Measurements from ENCODE around the gene PRUNE1. TPM values are rescaled to one million over a fixed set of nuclear protein-coding genes. Genes with fewer than 3 reads are reported as not detected.

The PRUNE1 gene, protein sequence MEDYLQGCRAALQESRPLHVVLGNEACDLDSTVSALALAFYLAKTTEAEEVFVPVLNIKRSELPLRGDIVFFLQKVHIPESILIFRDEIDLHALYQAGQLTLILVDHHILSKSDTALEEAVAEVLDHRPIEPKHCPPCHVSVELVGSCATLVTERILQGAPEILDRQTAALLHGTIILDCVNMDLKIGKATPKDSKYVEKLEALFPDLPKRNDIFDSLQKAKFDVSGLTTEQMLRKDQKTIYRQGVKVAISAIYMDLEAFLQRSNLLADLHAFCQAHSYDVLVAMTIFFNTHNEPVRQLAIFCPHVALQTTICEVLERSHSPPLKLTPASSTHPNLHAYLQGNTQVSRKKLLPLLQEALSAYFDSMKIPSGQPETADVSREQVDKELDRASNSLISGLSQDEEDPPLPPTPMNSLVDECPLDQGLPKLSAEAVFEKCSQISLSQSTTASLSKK
- polyA plus RNA-seq, result 10 to 100 TPM; 15.1 to 31.6 (median 15.6) TPM
- long read RNA-seq, donor 1, result 0 reads
- long read RNA-seq, donor 2, partial matches to known transcripts, result 0 of 4 reads
- long read RNA-seq, donor 2, other reads (novel, unspliced or antisense), result 0 of 4 reads
- long read RNA-seq, donor 3, partial matches to known transcripts, result 0 of 2 reads
- long read RNA-seq, donor 3, other reads (novel, unspliced or antisense), result 0 of 2 reads
- long read RNA-seq, donor 4, partial matches to known transcripts, result 0 of 1 reads
- long read RNA-seq, donor 4, other reads (novel, unspliced or antisense), result 0 of 1 reads
- long read RNA-seq, donor 5, result 0 reads
- long read RNA-seq, donor 6, partial matches to known transcripts, result 0 of 4 reads
- long read RNA-seq, donor 6, other reads (novel, unspliced or antisense), result 0 of 4 reads
- long read RNA-seq, donor 7, result 0 reads
- long read RNA-seq, donor 8, result 0 reads
- long read RNA-seq, donor 9, partial matches to known transcripts, result 0 of 1 reads
- long read RNA-seq, donor 9, other reads (novel, unspliced or antisense), result 0 of 1 reads
- long read RNA-seq, donor 10, result 0 reads

GRCh38 chr1:151008244-151009205 is at the start of gene PRUNE1:
Gene PRUNE1, plus strand, starts transcription at chr1:151008449. Its CDS starts 184 bp downstream, at chr1:151008633.
- WGBS, 3 donors, result 0 to 1% (median 1%) methylated on average over 62 to 69 of the region's 69 CpGs
- peak; percentile 97 to 99 for DNase-seq

DNA sequence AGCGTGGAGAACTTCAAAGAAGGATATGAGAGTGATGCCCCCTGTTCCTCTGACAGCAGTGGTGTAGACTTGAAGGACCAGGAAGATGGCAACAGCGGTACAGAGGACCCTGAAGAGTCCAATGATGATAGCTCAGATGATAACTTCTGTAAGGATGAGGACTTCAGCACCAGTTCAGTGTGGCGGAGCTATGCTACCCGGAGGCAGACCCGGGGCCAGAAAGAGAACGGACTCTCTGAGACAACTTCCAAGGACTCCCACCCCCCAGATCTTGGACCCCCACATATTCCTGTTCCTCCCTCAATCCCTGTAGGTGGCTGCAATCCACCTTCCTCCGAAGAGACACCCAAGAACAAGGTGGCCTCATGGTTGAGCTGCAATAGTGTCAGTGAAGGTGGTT is 47.6 kb upstream of the PRUNE1 start:
- no peak for DNase-seq
- H3K27me3 ChIP-seq (ENCODE audit: control insufficient read depth in 3 of 3, insufficient read depth in 3 of 3, low read length in 3 of 3), result no peaks in the 10 kb centered on the region
- 97 to 99% (median 99%) methylated on average over 7 of the region's 7 CpGs for WGBS, 3 donors
- no peaks in the 10 kb centered on the region for H3K9me3 ChIP-seq (ENCODE audit: control insufficient read depth in 2 of 2, insufficient read depth in 1 of 2, low read depth in 1 of 2, low read length in 1 of 2)
- no peak overlapping the region for H3K4me3 ChIP-seq (ENCODE audit: low read depth in 1 of 3, low read length in 3 of 3)
- no peak for FAIRE-seq
- H3K27ac ChIP-seq (ENCODE audit: low read depth in 1 of 3, low read length in 2 of 3), result no peak overlapping the region
- H3K36me3 ChIP-seq (ENCODE audit: control insufficient read depth in 3 of 3, insufficient read depth in 2 of 3, low read depth in 1 of 3, low read length in 3 of 3), result peaks cover 21 to 74% (median 31%) of the 10 kb centered on the region in 3 donors
- no peaks in the 10 kb centered on the region for H3K4me1 ChIP-seq (ENCODE audit: control insufficient read depth in 3 of 3, insufficient read depth in 2 of 3, low read depth in 1 of 3, low read length in 2 of 3)

More at GRCh38 chr1:151008244-151009205, at the start of gene PRUNE1:
- Histone ChIP-seq H3K4me3 (ENCODE audit: low read depth in 1 of 3, low read length in 3 of 3) (peak within 1 kb of the TSS; percentile 73 to 95 (median 90)), H3K9me3 (ENCODE audit: control insufficient read depth in 2 of 2, insufficient read depth in 1 of 2, low read depth in 1 of 2, low read length in 1 of 2) (no peaks in the 10 kb centered on the region), H3K27ac (ENCODE audit: low read depth in 1 of 3, low read length in 2 of 3) (peak within 1 kb of the TSS; percentile 88 to 94 (median 88)), H3K27me3 (ENCODE audit: control insufficient read depth in 3 of 3, insufficient read depth in 3 of 3, low read length in 3 of 3) (no peaks in the 10 kb centered on the region), H3K36me3 (ENCODE audit: control insufficient read depth in 3 of 3, insufficient read depth in 2 of 3, low read depth in 1 of 3, low read length in 3 of 3) (peaks cover 0 to under 1% (median 0%) of the 10 kb centered on the region in 3 donors), H3K4me1 (ENCODE audit: control insufficient read depth in 3 of 3, insufficient read depth in 2 of 3, low read depth in 1 of 3, low read length in 2 of 3) (peaks cover 9 to 49% (median 11%) of the 10 kb centered on the region in 3 donors)
- FAIRE-seq, result no peak

- FAIRE-seq (no peak), DNase-seq (no peak)
- WGBS, 3 donors, result 64 to 66% (median 66%) methylated on average over 4 of the region's 4 CpGs
- peaks cover 30 to 78% (median 31%) of the 10 kb centered on the region in 3 donors for H3K36me3 ChIP-seq (ENCODE audit: control insufficient read depth in 3 of 3, insufficient read depth in 2 of 3, low read depth in 1 of 3, low read length in 3 of 3)
- no peak overlapping the region for H3K27ac ChIP-seq (ENCODE audit: low read depth in 1 of 3, low read length in 2 of 3)
- no peak overlapping the region for H3K4me3 ChIP-seq (ENCODE audit: low read depth in 1 of 3, low read length in 3 of 3)
- H3K9me3 ChIP-seq (ENCODE audit: control insufficient read depth in 2 of 2, insufficient read depth in 1 of 2, low read depth in 1 of 2, low read length in 1 of 2), result no peaks in the 10 kb centered on the region
- H3K4me1 ChIP-seq (ENCODE audit: control insufficient read depth in 3 of 3, insufficient read depth in 2 of 3, low read depth in 1 of 3, low read length in 2 of 3), result no peaks in the 10 kb centered on the region
- no peaks in the 10 kb centered on the region for H3K27me3 ChIP-seq (ENCODE audit: control insufficient read depth in 3 of 3, insufficient read depth in 3 of 3, low read length in 3 of 3)
Observed at GRCh38 chr1:150961756-150962155, 46.5 kb upstream of the PRUNE1 start.

DNA sequence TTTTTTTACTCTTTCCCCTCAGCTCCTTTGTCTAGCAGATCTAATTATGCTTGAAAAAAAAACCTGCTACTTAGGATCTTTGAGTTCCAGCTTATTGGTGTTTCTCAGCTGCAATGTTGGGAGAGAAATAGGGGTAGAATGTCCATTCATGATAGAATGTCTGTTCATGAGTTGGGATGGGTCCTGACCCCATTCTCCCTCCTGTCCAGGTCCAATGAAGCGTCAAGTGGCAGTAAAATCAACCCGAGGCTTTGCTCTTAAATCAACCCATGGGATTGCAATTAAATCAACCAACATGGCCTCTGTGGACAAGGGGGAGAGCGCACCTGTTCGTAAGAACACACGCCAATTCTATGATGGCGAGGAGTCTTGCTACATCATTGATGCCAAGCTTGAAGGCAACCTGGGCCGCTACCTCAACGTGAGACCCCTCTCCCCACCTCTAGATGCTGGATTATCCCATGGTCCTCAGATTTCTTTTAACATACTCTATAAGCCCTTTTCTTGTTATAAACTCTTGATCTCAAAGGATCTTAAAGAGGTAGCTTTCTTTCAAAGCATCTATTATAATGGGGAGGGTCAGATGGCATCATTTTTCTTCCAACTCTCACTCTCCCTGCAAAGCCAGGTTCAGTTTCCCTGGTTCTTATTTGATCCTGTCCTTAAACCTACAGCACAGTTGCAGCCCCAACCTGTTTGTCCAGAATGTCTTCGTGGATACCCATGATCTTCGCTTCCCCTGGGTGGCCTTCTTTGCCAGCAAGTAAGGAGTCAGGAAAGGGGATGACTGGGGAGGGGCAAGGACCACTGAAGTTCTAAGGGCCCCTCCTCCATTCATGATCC is 44.7 kb upstream of the PRUNE1 start:
- DNase-seq, result no peak
- H3K4me3 ChIP-seq (ENCODE audit: low read depth in 1 of 3, low read length in 3 of 3), result no peak overlapping the region
- no peak overlapping the region for H3K27ac ChIP-seq (ENCODE audit: low read depth in 1 of 3, low read length in 2 of 3)
- no peaks in the 10 kb centered on the region for H3K9me3 ChIP-seq (ENCODE audit: control insufficient read depth in 2 of 2, insufficient read depth in 1 of 2, low read depth in 1 of 2, low read length in 1 of 2)
- FAIRE-seq, result no peak
- no peaks in the 10 kb centered on the region for H3K4me1 ChIP-seq (ENCODE audit: control insufficient read depth in 3 of 3, insufficient read depth in 2 of 3, low read depth in 1 of 3, low read length in 2 of 3)
- 86 to 92% (median 90%) methylated on average over 10 of the region's 10 CpGs for WGBS, 3 donors
- peaks cover 38 to 82% (median 43%) of the 10 kb centered on the region in 3 donors for H3K36me3 ChIP-seq (ENCODE audit: control insufficient read depth in 3 of 3, insufficient read depth in 2 of 3, low read depth in 1 of 3, low read length in 3 of 3)
- H3K27me3 ChIP-seq (ENCODE audit: control insufficient read depth in 3 of 3, insufficient read depth in 3 of 3, low read length in 3 of 3), result no peaks in the 10 kb centered on the region

- Histone ChIP-seq H3K27me3 (ENCODE audit: control insufficient read depth in 3 of 3, insufficient read depth in 3 of 3, low read length in 3 of 3) (no peaks in the 10 kb centered on the region), H3K27ac (ENCODE audit: low read depth in 1 of 3, low read length in 2 of 3) (no peak overlapping the region), H3K4me3 (ENCODE audit: low read depth in 1 of 3, low read length in 3 of 3) (no peak overlapping the region), H3K9me3 (ENCODE audit: control insufficient read depth in 2 of 2, insufficient read depth in 1 of 2, low read depth in 1 of 2, low read length in 1 of 2) (no peaks in the 10 kb centered on the region), H3K36me3 (ENCODE audit: control insufficient read depth in 3 of 3, insufficient read depth in 2 of 3, low read depth in 1 of 3, low read length in 3 of 3) (peaks cover 38 to 87% (median 47%) of the 10 kb centered on the region in 3 donors), H3K4me1 (ENCODE audit: control insufficient read depth in 3 of 3, insufficient read depth in 2 of 3, low read depth in 1 of 3, low read length in 2 of 3) (no peaks in the 10 kb centered on the region)
- WGBS, 3 donors, result 82 to 88% (median 83%) methylated on average over 5 of the region's 5 CpGs
- FAIRE-seq (no peak), DNase-seq (no peak)
Observed at GRCh38 chr1:150964164-150964489, 44.1 kb upstream of the PRUNE1 start.

- Histone ChIP-seq H3K4me3 (ENCODE audit: low read depth in 1 of 3, low read length in 3 of 3) (no peak overlapping the region), H3K36me3 (ENCODE audit: control insufficient read depth in 3 of 3, insufficient read depth in 2 of 3, low read depth in 1 of 3, low read length in 3 of 3) (peaks cover 30 to 87% (median 41%) of the 10 kb centered on the region in 3 donors), H3K27ac (ENCODE audit: low read depth in 1 of 3, low read length in 2 of 3) (no peak overlapping the region), H3K27me3 (ENCODE audit: control insufficient read depth in 3 of 3, insufficient read depth in 3 of 3, low read length in 3 of 3) (no peaks in the 10 kb centered on the region), H3K9me3 (ENCODE audit: control insufficient read depth in 2 of 2, insufficient read depth in 1 of 2, low read depth in 1 of 2, low read length in 1 of 2) (no peaks in the 10 kb centered on the region), H3K4me1 (ENCODE audit: control insufficient read depth in 3 of 3, insufficient read depth in 2 of 3, low read depth in 1 of 3, low read length in 2 of 3) (peaks cover 0 to 11% (median 0%) of the 10 kb centered on the region in 3 donors)
- DNase-seq, result no peak
- no peak for FAIRE-seq
- 86 to 91% (median 88%) methylated on average over 4 of the region's 4 CpGs for WGBS, 3 donors
Observed at GRCh38 chr1:150965605-150966004, 42.6 kb upstream of the PRUNE1 start.

DNA sequence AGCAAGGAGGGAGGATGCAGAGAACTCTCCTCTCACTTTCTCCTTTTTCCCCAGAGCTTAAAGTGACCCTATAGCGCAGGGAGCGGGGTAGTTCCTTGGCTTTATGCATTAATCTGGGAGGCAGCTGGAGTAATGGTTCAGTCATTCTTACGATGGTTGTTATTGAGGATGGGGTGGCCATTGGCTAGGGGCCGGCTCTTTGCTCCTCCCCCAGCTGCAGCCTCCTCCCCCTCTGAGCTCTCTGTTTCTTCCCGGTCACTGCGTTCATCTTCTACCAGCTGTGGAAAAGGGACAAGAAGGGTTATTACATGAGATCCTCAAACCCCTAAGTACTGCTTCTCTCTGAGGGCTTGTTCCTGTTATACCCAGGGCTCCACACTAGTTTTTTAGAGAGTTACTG is 42.2 kb upstream of the PRUNE1 start:
- Histone ChIP-seq H3K4me1 (ENCODE audit: control insufficient read depth in 3 of 3, insufficient read depth in 2 of 3, low read depth in 1 of 3, low read length in 2 of 3) (peaks cover 0 to 15% (median 0%) of the 10 kb centered on the region in 3 donors), H3K27me3 (ENCODE audit: control insufficient read depth in 3 of 3, insufficient read depth in 3 of 3, low read length in 3 of 3) (no peaks in the 10 kb centered on the region), H3K36me3 (ENCODE audit: control insufficient read depth in 3 of 3, insufficient read depth in 2 of 3, low read depth in 1 of 3, low read length in 3 of 3) (peaks cover 26 to 87% (median 41%) of the 10 kb centered on the region in 3 donors), H3K9me3 (ENCODE audit: control insufficient read depth in 2 of 2, insufficient read depth in 1 of 2, low read depth in 1 of 2, low read length in 1 of 2) (no peaks in the 10 kb centered on the region), H3K4me3 (ENCODE audit: low read depth in 1 of 3, low read length in 3 of 3) (no peak overlapping the region), H3K27ac (ENCODE audit: low read depth in 1 of 3, low read length in 2 of 3) (no peak overlapping the region)
- FAIRE-seq (no peak), DNase-seq (no peak)
- WGBS, 3 donors, result 64 to 75% (median 69%) methylated on average over 6 of the region's 6 CpGs

All from small intestine (tissue), 16 donors.